SU-DHL-6 (cell line): Measurements from ENCODE around the gene OR1N1.

Source experiments
- H2AFZ ChIP-seq: fragments of 200-600 bp; sonication (generic); 2 replicates; pipeline ENCODE4 v1.6.1; 2014; ENCODE audit warnings: low read depth, mild to moderate bottlenecking, moderate library complexity, mixed read lengths, antibody characterized with exemption, low read length; ENCODE audit not compliant: severe bottlenecking
- H3F3A ChIP-seq: fragments of 200-600 bp; shearing (Covaris generic); 2 replicates; pipeline ENCODE4 v1.6.0; 2016; ENCODE audit warnings: antibody characterized with exemption, mild to moderate bottlenecking; ENCODE audit not compliant: insufficient read depth
- H3K27ac ChIP-seq: fragments of 200-600 bp; sonication (generic); 2 replicates; pipeline ENCODE4 v1.5.1; 2016; ENCODE audit warnings: low read depth, mild to moderate bottlenecking, low read length, moderate library complexity, mixed read lengths
- H3K27me3 ChIP-seq: fragments of 200-600 bp; sonication (generic), shearing (Covaris generic); 2 replicates; pipeline ENCODE4 v1.6.0; 2014; ENCODE audit warnings: mild to moderate bottlenecking, low read length
- H3K36me3 ChIP-seq: fragments of 200-600 bp; sonication (generic); 2 replicates; pipeline ENCODE4 v1.6.1; 2014; ENCODE audit warnings: mild to moderate bottlenecking, low read length, mixed read lengths
- H3K4me2 ChIP-seq: fragments of 300-600, 200-600 bp; shearing (Covaris generic), sonication (generic); 2 replicates; pipeline ENCODE4 v1.6.0; 2014; ENCODE audit warnings: low read length, low read depth, mild to moderate bottlenecking; ENCODE audit not compliant: poor library complexity, severe bottlenecking
- H3K4me3 ChIP-seq: fragments of 200-600 bp; sonication (generic); 2 replicates; pipeline ENCODE4 v1.5.1; 2014; ENCODE audit warnings: antibody characterized with exemption, low read length, mild to moderate bottlenecking, mixed read lengths; ENCODE audit not compliant: insufficient read depth, poor library complexity, severe bottlenecking
- H3K79me2 ChIP-seq: fragments of 200-600 bp; sonication (generic); 2 replicates; pipeline ENCODE4 v1.6.1; 2014; ENCODE audit warnings: mild to moderate bottlenecking, low read length, moderate library complexity; ENCODE audit not compliant: insufficient read depth
- H3K9ac ChIP-seq: fragments of 200-600 bp; sonication (generic); 2 replicates; pipeline ENCODE4 v1.7.0; 2014; ENCODE audit warnings: mild to moderate bottlenecking, low read length
- H3K9me2 ChIP-seq: fragments of 200-600 bp; sonication (generic); replicated peaks from 2 replicates; pipeline ENCODE4 v1.6.1; 2014; ENCODE audit warnings: low read length; ENCODE audit not compliant: insufficient read depth
- H3K9me3 ChIP-seq: fragments of 200-600 bp; sonication (generic); 2 replicates; pipeline ENCODE4 v1.6.1; 2014; ENCODE audit warnings: low read length, mixed read lengths; ENCODE audit not compliant: insufficient read depth
- H4K20me1 ChIP-seq: fragments of 200-600 bp; sonication (generic); 2 replicates; pipeline ENCODE4 v1.6.1; 2014; ENCODE audit warnings: low read depth, mild to moderate bottlenecking, antibody characterized with exemption, low read length, moderate library complexity, mixed read lengths
- EZH2phosphoT487 ChIP-seq: fragments of 200-600 bp; sonication (generic), shearing (Covaris generic); conservative IDR thresholded peaks from 2 replicates; pipeline ENCODE4 v1.6.1; 2018; ENCODE audit warnings: mild to moderate bottlenecking, antibody characterized with exemption, low read length, moderate library complexity, mixed read lengths
- TF ChIP-seq, protein P1 (sequence below): fragments of 200-600 bp; sonication (generic); IDR thresholded peaks from one replicate; pipeline ENCODE4 v1.5.1; 2017; ENCODE audit warnings: antibody characterized with exemption, mild to moderate bottlenecking, low read length, moderate library complexity; ENCODE audit not compliant: insufficient read depth, poor library complexity, severe bottlenecking

Gene OR1N1

DNA sequence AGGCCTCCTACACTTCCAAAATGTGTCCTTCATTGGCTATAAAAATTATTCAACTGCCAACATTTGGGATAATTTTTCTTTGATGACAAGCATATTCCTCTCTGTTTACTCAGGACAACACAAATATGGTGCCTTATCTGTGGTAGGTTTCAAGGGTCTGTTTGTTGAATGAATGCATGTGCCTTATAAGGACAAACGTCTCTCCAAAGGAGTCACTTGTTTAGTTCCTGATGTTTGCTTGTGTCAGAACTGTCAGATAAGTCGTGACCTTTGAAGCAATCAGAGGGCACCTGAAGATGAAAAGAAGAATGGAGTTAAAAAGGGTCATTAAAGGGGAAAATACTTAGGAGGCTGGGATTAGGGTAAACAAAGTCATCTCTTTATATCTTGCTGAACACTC, 20.1 kb downstream of the OR1N1 start:
- TF ChIP-seq, protein P1, sequence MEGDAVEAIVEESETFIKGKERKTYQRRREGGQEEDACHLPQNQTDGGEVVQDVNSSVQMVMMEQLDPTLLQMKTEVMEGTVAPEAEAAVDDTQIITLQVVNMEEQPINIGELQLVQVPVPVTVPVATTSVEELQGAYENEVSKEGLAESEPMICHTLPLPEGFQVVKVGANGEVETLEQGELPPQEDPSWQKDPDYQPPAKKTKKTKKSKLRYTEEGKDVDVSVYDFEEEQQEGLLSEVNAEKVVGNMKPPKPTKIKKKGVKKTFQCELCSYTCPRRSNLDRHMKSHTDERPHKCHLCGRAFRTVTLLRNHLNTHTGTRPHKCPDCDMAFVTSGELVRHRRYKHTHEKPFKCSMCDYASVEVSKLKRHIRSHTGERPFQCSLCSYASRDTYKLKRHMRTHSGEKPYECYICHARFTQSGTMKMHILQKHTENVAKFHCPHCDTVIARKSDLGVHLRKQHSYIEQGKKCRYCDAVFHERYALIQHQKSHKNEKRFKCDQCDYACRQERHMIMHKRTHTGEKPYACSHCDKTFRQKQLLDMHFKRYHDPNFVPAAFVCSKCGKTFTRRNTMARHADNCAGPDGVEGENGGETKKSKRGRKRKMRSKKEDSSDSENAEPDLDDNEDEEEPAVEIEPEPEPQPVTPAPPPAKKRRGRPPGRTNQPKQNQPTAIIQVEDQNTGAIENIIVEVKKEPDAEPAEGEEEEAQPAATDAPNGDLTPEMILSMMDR: no peak
- no peak for TF ChIP-seq EZH2phosphoT487
- no peaks in the 10 kb centered on the region for H3K9me3 ChIP-seq
- H3K9ac ChIP-seq: no peak overlapping the region
- no peaks in the 10 kb centered on the region for H3F3A ChIP-seq
- H3K79me2 ChIP-seq: no peaks in the 10 kb centered on the region
- H4K20me1 ChIP-seq: no peaks in the 10 kb centered on the region
- H3K27me3 ChIP-seq: no peaks in the 10 kb centered on the region
- no peak overlapping the region for H2AFZ ChIP-seq
- H3K36me3 ChIP-seq: no peaks in the 10 kb centered on the region
- H3K9me2 ChIP-seq: no peaks in the 10 kb centered on the region
- H3K4me3 ChIP-seq: no peak overlapping the region
- no peak overlapping the region for H3K27ac ChIP-seq
- H3K4me2 ChIP-seq: no peak overlapping the region

DNA sequence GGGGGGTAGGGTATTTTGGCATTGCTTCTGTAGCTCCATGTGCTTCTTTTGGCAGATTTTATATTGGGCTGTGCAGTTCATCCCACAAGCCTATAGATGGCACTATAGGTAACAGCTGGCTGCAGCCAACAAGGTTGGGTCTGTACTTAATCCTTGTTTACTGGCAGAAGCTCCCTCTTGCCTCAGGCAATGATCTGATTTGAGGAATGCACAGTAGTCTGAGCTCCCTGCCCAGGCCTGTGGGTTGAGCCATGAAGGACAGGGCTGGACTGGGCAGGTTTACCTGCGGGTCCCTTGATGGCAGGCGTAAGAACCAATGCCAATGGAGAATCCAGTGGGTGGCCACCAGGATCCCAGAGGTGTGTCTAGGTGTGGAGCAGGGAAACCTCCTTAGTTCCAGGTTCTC, 28.2 kb downstream of the OR1N1 start:
- H3K9me2 ChIP-seq: no peaks in the 10 kb centered on the region
- TF ChIP-seq, protein P1: peak; percentile 82
- TF ChIP-seq EZH2phosphoT487: no peak
- H4K20me1 ChIP-seq: no peaks in the 10 kb centered on the region
- no peak overlapping the region for H2AFZ ChIP-seq
- no peak overlapping the region for H3K4me3 ChIP-seq
- no peaks in the 10 kb centered on the region for H3K27me3 ChIP-seq
- H3K9ac ChIP-seq: no peak overlapping the region
- no peaks in the 10 kb centered on the region for H3K9me3 ChIP-seq
- H3F3A ChIP-seq: no peaks in the 10 kb centered on the region
- no peak overlapping the region for H3K27ac ChIP-seq
- no peak overlapping the region for H3K4me2 ChIP-seq
- H3K36me3 ChIP-seq: no peaks in the 10 kb centered on the region
- H3K79me2 ChIP-seq: no peaks in the 10 kb centered on the region

DNA sequence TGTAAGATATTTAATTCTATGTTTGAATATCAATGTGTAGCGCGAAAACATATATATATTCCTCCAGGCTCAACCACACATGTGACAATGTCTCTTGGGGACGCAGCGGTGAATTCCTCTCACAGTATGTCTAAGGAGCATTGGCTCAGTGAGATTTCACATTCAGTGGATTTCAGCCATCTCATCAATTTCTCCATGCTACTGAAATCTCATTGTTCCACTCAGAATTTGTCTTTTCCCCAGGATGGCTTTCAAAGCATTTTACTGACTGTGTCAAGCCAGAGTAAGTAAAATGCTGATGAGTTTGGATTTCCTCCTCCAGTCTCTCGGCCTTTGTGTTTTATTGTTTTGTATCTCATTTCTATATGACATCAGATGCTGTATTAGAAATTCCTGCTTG, 48.0 kb downstream of the OR1N1 start:
- no peaks in the 10 kb centered on the region for H3F3A ChIP-seq
- no peaks in the 10 kb centered on the region for H3K79me2 ChIP-seq
- H3K27ac ChIP-seq: no peak overlapping the region
- no peaks in the 10 kb centered on the region for H3K9me3 ChIP-seq
- H3K36me3 ChIP-seq: no peaks in the 10 kb centered on the region
- no peak overlapping the region for H3K4me2 ChIP-seq
- no peak overlapping the region for H3K9ac ChIP-seq
- no peaks in the 10 kb centered on the region for H4K20me1 ChIP-seq
- no peak for TF ChIP-seq EZH2phosphoT487
- TF ChIP-seq, protein P1: no peak
- no peaks in the 10 kb centered on the region for H3K9me2 ChIP-seq
- no peak overlapping the region for H3K4me3 ChIP-seq
- H3K27me3 ChIP-seq: no peaks in the 10 kb centered on the region
- no peak overlapping the region for H2AFZ ChIP-seq
